HuH-7.5 (cell line): ENCODE data around the gene TEX10.

Experiments
- DNase-seq: peaks from one replicate; pipeline ENCODE4 v3.0.0; 2011; ENCODE audit warnings: low spot score

TEX10 gene

DNA sequence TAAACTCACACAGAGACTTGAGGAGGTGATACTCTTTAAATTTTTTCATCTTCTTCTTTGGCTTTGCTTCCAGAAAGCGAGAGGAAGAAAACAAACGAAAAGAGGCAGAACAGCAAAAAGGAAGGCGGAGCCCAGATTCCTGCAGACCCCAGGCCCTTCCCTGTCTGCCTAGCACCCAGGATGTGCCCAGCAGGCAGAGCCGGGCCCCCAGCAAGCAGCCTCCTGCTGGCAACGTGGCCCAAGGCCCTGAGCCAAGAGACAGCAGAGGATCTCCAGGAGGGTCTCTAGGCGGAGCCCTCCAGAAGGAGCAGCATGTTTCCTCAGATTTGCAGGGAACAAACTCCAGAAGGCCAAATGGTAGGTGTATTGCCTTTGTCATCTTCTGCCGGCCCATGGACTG lies 68.5 kb downstream of the TEX10 start:
- DNase-seq = no peak

DNA sequence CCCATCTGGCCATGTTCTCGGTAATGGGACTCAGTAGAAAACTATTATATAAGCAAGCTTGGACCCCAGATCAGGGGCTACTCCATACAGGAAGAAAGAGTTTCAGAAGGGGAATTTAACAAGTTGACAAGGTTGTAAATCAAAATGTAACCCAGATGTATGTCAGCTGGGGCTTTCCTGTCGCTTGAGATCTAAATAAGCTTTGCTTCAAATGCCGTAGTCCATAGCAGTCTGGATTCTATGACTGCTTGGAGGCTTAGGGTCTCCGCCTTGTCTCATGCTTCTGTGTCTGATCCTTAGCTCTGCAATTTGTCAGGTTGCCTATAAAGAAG lies 70.4 kb downstream of the TEX10 start:
- no peak for DNase-seq

DNA sequence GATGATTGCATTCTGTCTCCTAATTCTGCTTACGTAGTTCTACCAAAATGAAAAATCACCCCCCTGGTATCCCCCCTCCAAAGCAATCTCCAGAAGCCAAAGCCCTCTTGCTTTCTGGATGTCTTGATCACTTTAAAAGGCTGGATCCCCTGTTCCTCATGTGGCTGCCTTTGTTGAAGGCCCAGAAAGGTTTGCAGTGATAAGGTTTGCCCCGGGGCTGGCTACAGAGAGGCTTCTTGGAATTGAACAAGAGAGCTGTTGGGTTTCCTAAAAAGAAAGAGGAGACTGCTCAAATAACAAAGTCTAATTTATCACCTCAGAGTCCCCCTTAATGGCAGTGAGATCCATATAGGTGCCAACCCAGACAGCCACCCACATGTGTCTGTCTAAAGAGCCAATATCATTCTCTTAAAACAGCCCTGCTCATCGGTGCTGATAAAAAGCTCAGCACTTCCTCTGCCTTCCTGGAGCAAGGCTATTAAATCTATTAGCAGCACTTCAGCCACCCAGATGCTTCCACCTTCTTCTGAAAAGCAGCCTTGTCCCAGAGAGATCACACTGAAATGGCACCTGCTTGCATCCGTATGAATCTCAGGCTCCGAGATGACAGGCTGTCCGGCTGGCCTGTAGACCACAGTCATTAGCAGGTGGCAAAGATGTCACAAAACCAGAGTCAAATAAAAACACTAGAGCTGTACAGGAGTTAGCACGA lies 70.9 kb downstream of the TEX10 start:
- DNase-seq = no peak

DNA sequence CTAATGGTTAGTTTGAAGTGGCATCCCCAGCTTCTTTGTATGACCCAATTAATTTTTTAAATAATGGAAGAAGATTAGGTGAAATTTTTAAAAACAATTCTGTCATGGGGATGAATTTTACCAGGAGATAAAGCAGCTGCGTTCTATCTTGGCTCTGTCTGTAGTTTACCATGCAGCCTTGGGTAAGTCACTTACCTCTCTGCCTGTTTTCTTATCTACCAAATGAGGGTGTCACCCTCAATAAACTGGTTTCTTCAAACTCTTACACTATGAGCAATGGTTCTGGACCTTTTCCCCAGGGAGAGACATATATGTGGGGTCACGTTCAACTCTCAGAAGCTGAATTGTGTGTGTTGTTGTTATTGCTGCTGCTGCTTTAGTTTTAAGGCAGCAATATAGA lies 71.7 kb downstream of the TEX10 start:
- no peak for DNase-seq

DNA sequence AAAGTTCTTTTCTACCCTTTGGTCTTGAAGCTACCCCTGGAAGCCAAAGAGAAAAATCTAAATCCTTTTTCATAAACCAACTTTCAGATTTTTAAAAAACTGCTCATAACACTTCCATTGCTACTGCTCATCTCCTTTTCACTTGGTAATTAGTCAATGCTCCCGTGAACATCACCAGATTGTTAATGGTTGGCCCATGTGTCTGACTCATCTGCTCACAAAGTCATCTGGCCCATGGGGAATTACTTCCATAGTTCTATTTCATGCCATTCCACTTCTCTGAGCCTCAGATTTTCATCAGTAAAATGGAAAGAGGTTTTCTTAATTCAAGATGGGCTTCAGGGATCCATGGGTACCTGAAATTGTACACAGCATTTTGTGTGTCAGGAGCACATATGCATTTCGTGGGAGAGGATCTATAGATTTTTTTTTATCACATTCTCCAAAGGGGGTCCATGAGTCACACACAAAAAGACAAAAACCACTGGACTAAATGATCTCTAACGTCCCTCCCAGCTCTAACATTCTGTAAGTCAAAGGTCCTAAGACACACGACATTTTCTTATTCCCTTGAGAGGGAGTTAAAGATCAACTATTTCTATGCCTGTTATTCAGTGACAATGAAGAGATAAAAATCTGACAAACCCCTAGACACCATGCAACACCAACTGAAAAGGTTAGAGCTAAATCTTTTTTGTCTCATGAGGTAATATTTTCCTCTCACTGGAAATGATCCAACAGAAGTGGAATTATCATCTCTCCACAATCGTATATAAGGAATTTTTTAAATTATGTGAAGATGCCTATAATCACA lies 75.4 kb downstream of the TEX10 start:
- DNase-seq = no peak

DNA sequence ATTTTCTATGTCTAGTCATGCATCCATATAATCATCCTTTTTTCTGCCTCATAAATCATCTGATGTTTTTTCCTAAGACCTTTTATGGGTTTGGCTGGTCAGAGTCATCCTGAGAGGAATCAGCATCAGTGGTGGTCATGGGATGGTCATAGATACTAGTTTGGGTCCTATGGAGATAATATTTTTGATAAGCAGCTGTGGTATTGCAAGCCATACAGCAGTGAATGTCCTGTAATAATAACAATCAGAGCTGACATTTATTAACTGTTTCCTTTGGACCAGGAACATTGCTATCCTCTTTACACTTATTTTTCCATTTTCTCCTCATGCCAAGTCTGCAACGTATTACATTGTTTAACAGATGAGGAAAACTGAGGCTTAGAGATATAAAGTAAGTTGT lies 83.1 kb downstream of the TEX10 start:
- DNase-seq = no peak

DNA sequence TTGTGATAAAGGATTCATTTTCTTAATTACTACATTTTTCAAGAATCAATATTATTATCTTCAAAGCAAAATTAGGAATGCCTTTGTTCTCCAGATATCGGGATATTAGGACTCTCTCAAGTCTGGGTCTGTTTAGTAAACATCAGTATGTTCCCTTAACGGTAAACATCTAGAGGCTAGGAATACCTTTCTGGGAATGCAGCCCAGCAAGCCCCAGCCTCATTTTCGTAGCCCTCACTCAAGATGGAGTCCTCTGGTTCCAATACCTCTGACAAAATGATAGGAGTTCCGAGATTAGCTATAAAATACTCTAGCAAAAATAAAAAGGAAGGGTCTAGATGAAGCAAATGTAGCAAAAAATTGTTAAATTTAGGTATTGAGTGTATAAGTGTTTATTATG lies 84.5 kb downstream of the TEX10 start:
- DNase-seq = no peak

DNA sequence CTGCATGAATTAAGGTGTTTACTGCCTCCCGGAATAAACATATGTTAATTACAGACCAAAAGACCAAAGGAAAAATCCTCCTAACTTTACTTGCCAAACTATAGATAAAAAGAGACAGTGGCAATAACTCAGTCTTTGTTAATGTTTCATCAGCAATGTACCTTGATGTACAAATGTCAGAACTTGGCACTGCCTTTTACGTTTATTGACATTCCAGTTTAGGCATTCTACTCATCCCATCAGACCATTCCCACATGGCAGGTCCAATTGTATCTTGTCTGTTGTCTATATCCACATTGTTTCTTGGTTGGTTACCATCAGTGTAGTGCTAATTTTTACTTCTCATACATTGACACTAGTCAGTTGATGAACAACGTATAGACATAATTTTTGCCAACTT lies 85.5 kb downstream of the TEX10 start:
- DNase-seq = no peak
